Coronary artery (tissue), 2 donors: ENCODE data around the gene TNFAIP1.

ENCODE experiments used
- DNase-seq: peaks from one replicate; pipeline ENCODE4 v3.0.0-alpha.2; 2017; ENCODE audit warnings: low spot score
- H3K27ac ChIP-seq, 2 donors: fragments of 200-600 bp; sonication (generic); one replicate each; pipeline ENCODE4 v1.5.1; 2016 to 2019
- H3K4me3 ChIP-seq: fragments of 200-600 bp; sonication (generic); 2 replicates; pipeline ENCODE4 v1.5.1; 2016; ENCODE audit warnings: mild to moderate bottlenecking, moderate library complexity
- CTCF ChIP-seq: fragments of 200-600 bp; sonication (generic); IDR thresholded peaks from one replicate; pipeline ENCODE4 v1.5.1; 2019; ENCODE audit warnings: antibody characterized with exemption

Gene TNFAIP1

GRCh38 chr17:28385406-28385805, 49.8 kb downstream of the TNFAIP1 start:
- Histone ChIP-seq H3K4me3 (peak overlapping the region; percentile 65), H3K27ac (no peak overlapping the region)
- DNase-seq: no peak
- TF ChIP-seq CTCF: no peak

- Histone ChIP-seq H3K4me3 (no peak overlapping the region), H3K27ac (no peak overlapping the region)
- no peak for TF ChIP-seq CTCF
- DNase-seq: no peak
Observed at GRCh38 chr17:28386391-28386790, 50.8 kb downstream of the TNFAIP1 start.

- DNase-seq: no peak
- no peak for TF ChIP-seq CTCF
- H3K4me3 ChIP-seq: no peak overlapping the region
- no peak overlapping the region for H3K27ac ChIP-seq
Observed at GRCh38 chr17:28388106-28388505, 52.5 kb downstream of the TNFAIP1 start.

- H3K27ac ChIP-seq: no peak overlapping the region
- no peak for DNase-seq
- no peak for TF ChIP-seq CTCF
- H3K4me3 ChIP-seq: no peak overlapping the region
Observed at GRCh38 chr17:28390141-28390540, 54.6 kb downstream of the TNFAIP1 start.

- Histone ChIP-seq H3K4me3 (no peak overlapping the region), H3K27ac (no peak overlapping the region)
- no peak for DNase-seq
- no peak for TF ChIP-seq CTCF
Observed at GRCh38 chr17:28390563-28390962, 55.0 kb downstream of the TNFAIP1 start.

GRCh38 chr17:28390984-28391383, 55.4 kb downstream of the TNFAIP1 start:
- no peak overlapping the region for H3K27ac ChIP-seq
- no peak for DNase-seq
- no peak overlapping the region for H3K4me3 ChIP-seq
- TF ChIP-seq CTCF: no peak

- H3K4me3 ChIP-seq: no peak overlapping the region
- no peak for DNase-seq
- no peak for TF ChIP-seq CTCF
- H3K27ac ChIP-seq: no peak overlapping the region
Observed at GRCh38 chr17:28391401-28391800, 55.8 kb downstream of the TNFAIP1 start.
